ENCODE measurements around the gene IDI2. TPM values are rescaled to one million over a fixed set of nuclear protein-coding genes. Genes with fewer than 3 reads are reported as not detected.
A peak's percentile ranks its signal among the peaks of the same experiment; 100 is the strongest.

IDI2 gene
- polyA plus RNA-seq, 1 donor (not counting 4 experiments of a cell fraction or from before 2014, with no cell fraction given), result not detected

GRCh38 chr10:990808-991207, 34.9 kb downstream of the IDI2 start:
- no peaks in the 10 kb centered on the region for H3K27me3 ChIP-seq (ENCODE audit: control insufficient read depth, extremely low read depth, insufficient read depth, low read length)
- DNase-seq (ENCODE audit: low read depth, low spot score), result no peak
- no peak overlapping the region for H3K27ac ChIP-seq (ENCODE audit: control insufficient read depth, insufficient read depth, low read length)
- H3K4me1 ChIP-seq (ENCODE audit: control insufficient read depth, extremely low read depth, insufficient read depth, low read length), result peaks cover 34% of the 10 kb centered on the region
- TF ChIP-seq EZH2 (IDR thresholded peaks at IDR 0.05; ENCODE audit: low read length) (no peak), CTCF (optimal IDR thresholded peaks at IDR 0.05 in 1 of 3, IDR thresholded peaks at IDR 0.05 in 1 of 3, conservative IDR thresholded peaks at IDR 0.05 in 1 of 3; ENCODE audit: extremely low read depth in 1 of 3, insufficient read depth in 2 of 3, low read length in 3 of 3) (no peak)
- H2AFZ ChIP-seq (ENCODE audit: control insufficient read depth, low read length), result no peak overlapping the region
- no peaks in the 10 kb centered on the region for H3K9me1 ChIP-seq (ENCODE audit: control insufficient read depth, extremely low read depth, insufficient read depth, low read length)
- H3K4me3 ChIP-seq (ENCODE audit: control insufficient read depth in 2 of 3, extremely low read depth in 1 of 3, insufficient read depth in 2 of 3, low read depth in 1 of 3, low read length in 3 of 3), result no peak overlapping the region
- H3K9me3 ChIP-seq (ENCODE audit: control insufficient read depth, low read depth, low read length), result no peaks in the 10 kb centered on the region
- dilution Hi-C loops (cut with MboI; ENCODE audit: extremely low pct_ligation_motif_present, low sequenced_read_pairs), result no loop called here
- FAIRE-seq, result no peak
- peak overlapping the region; percentile 10 for H3K4me2 ChIP-seq (ENCODE audit: control insufficient read depth, extremely low read depth, insufficient read depth, low read depth, low read length)
- H3K36me3 ChIP-seq (ENCODE audit: control insufficient read depth in 2 of 2, extremely low read depth in 1 of 2, insufficient read depth in 2 of 2, low read length in 2 of 2), result peaks cover 13 to 46% of the 10 kb centered on the region in 2 experiments
- peaks cover 74% of the 10 kb centered on the region for H3K79me2 ChIP-seq (ENCODE audit: control insufficient read depth, insufficient read depth, low read length)
- H3K9ac ChIP-seq (ENCODE audit: control insufficient read depth, extremely low read depth, insufficient read depth, low read length), result no peak overlapping the region
- H4K20me1 ChIP-seq (ENCODE audit: control insufficient read depth, extremely low read depth, insufficient read depth, low read length), result peaks cover 25% of the 10 kb centered on the region

GRCh38 chr10:988667-989545, 36.8 kb downstream of the IDI2 start:
- Histone ChIP-seq H3K9ac (ENCODE audit: control insufficient read depth, extremely low read depth, insufficient read depth, low read length) (peak overlapping the region; percentile 99), H4K20me1 (ENCODE audit: control insufficient read depth, extremely low read depth, insufficient read depth, low read length) (peaks cover 20% of the 10 kb centered on the region), H3K79me2 (ENCODE audit: control insufficient read depth, insufficient read depth, low read length) (peaks cover 57% of the 10 kb centered on the region), H3K27ac (ENCODE audit: control insufficient read depth, insufficient read depth, low read length) (peak overlapping the region; percentile 97), H3K27me3 (ENCODE audit: control insufficient read depth, extremely low read depth, insufficient read depth, low read length) (no peaks in the 10 kb centered on the region), H3K4me3 (ENCODE audit: control insufficient read depth in 2 of 3, extremely low read depth in 1 of 3, insufficient read depth in 2 of 3, low read depth in 1 of 3, low read length in 3 of 3) (peak overlapping the region; percentile 86 to 99 (median 99)), H2AFZ (ENCODE audit: control insufficient read depth, low read length) (peak overlapping the region; percentile 56), H3K4me2 (ENCODE audit: control insufficient read depth, extremely low read depth, insufficient read depth, low read depth, low read length) (peak overlapping the region; percentile 91), H3K36me3 (ENCODE audit: control insufficient read depth in 2 of 2, extremely low read depth in 1 of 2, insufficient read depth in 2 of 2, low read length in 2 of 2) (peaks cover 6 to 32% of the 10 kb centered on the region in 2 experiments), H3K9me1 (ENCODE audit: control insufficient read depth, extremely low read depth, insufficient read depth, low read length) (no peaks in the 10 kb centered on the region), H3K9me3 (ENCODE audit: control insufficient read depth, low read depth, low read length) (no peaks in the 10 kb centered on the region), H3K4me1 (ENCODE audit: control insufficient read depth, extremely low read depth, insufficient read depth, low read length) (peaks cover 41% of the 10 kb centered on the region)
- no peak for TF ChIP-seq CTCF (optimal IDR thresholded peaks at IDR 0.05 in 1 of 3, IDR thresholded peaks at IDR 0.05 in 1 of 3, conservative IDR thresholded peaks at IDR 0.05 in 1 of 3; ENCODE audit: extremely low read depth in 1 of 3, insufficient read depth in 2 of 3, low read length in 3 of 3)
- no peak for TF ChIP-seq EZH2 (IDR thresholded peaks at IDR 0.05; ENCODE audit: low read length)
- dilution Hi-C loops (cut with MboI; ENCODE audit: extremely low pct_ligation_motif_present, low sequenced_read_pairs), result no loop called here
- FAIRE-seq, result no peak
- no peak for DNase-seq (ENCODE audit: low read depth, low spot score)
